Measurements from ENCODE around the gene PDGFD. TPM values are rescaled to one million over a fixed set of nuclear protein-coding genes. Genes with fewer than 3 reads are reported as not detected.

The PDGFD gene
- total RNA-seq, 4 donors from 2014 or later, result 4.4 to 7.2 (median 5.2) TPM

- H3K4me3 ChIP-seq, result no peak overlapping the region
- H3K27me3 ChIP-seq, result no peaks in the 10 kb centered on the region
- no peak overlapping the region for H3K27ac ChIP-seq
- H3K4me1 ChIP-seq, result no peaks in the 10 kb centered on the region
- whole genome bisulfite sequencing, result 45% methylated on average over 2 of the region's 2 CpGs
- no peaks in the 10 kb centered on the region for H3K36me3 ChIP-seq
- H3K9me3 ChIP-seq, result no peaks in the 10 kb centered on the region
- no peak for TF ChIP-seq POLR2AphosphoS5 (IDR thresholded peaks at IDR 0.05)
- TF ChIP-seq EP300 (IDR thresholded peaks at IDR 0.05), result no peak
- no peak for TF ChIP-seq CTCF (IDR thresholded peaks at IDR 0.05)
- TF ChIP-seq POLR2A (IDR thresholded peaks at IDR 0.05), result no peak
- DNase-seq (ENCODE audit: low spot score in 2 of 2), result no peak
Observed at GRCh38 chr11:104198576-104198975, 34.6 kb upstream of the PDGFD start.

GRCh38 chr11:104191124-104191523 lies 27.2 kb upstream of the PDGFD start:
- no peak overlapping the region for H3K4me3 ChIP-seq
- 85% methylated on average over 3 of the region's 3 CpGs for WGBS
- TF ChIP-seq EP300 (IDR thresholded peaks at IDR 0.05), result no peak
- no peak for TF ChIP-seq POLR2A (IDR thresholded peaks at IDR 0.05)
- no peak for TF ChIP-seq CTCF (IDR thresholded peaks at IDR 0.05)
- no peak for TF ChIP-seq POLR2AphosphoS5 (IDR thresholded peaks at IDR 0.05)

GRCh38 chr11:104183593-104183992 lies 19.6 kb upstream of the PDGFD start:
- TF ChIP-seq CTCF (IDR thresholded peaks at IDR 0.05), result no peak
- TF ChIP-seq POLR2A (IDR thresholded peaks at IDR 0.05), result no peak
- TF ChIP-seq POLR2AphosphoS5 (IDR thresholded peaks at IDR 0.05), result no peak
- TF ChIP-seq EP300 (IDR thresholded peaks at IDR 0.05), result no peak
- Histone ChIP-seq H3K4me3 (no peak overlapping the region), H3K27ac (no peak overlapping the region), H3K36me3 (no peaks in the 10 kb centered on the region), H3K4me1 (no peaks in the 10 kb centered on the region), H3K27me3 (no peaks in the 10 kb centered on the region), H3K9me3 (no peaks in the 10 kb centered on the region)
- DNase-seq (ENCODE audit: low spot score in 2 of 2), result no peak

More at GRCh38 chr11:104191124-104191523, 27.2 kb upstream of the PDGFD start:
- Histone ChIP-seq H3K27ac (no peak overlapping the region), H3K4me1 (no peaks in the 10 kb centered on the region), H3K36me3 (no peaks in the 10 kb centered on the region), H3K27me3 (no peaks in the 10 kb centered on the region), H3K9me3 (no peaks in the 10 kb centered on the region)
- no peak for DNase-seq (ENCODE audit: low spot score in 2 of 2)

GRCh38 chr11:104175769-104176168 lies 11.8 kb upstream of the PDGFD start:
- H3K27ac ChIP-seq, result no peak overlapping the region
- no peaks in the 10 kb centered on the region for H3K36me3 ChIP-seq
- no peaks in the 10 kb centered on the region for H3K4me1 ChIP-seq
- no peaks in the 10 kb centered on the region for H3K27me3 ChIP-seq
- no peak for TF ChIP-seq POLR2A (IDR thresholded peaks at IDR 0.05)
- no peak for TF ChIP-seq EP300 (IDR thresholded peaks at IDR 0.05)
- TF ChIP-seq POLR2AphosphoS5 (IDR thresholded peaks at IDR 0.05), result no peak
- no peak for TF ChIP-seq CTCF (IDR thresholded peaks at IDR 0.05)
- no peak overlapping the region for H3K4me3 ChIP-seq
- 94% methylated on average over 1 of the region's 1 CpG for WGBS
- no peaks in the 10 kb centered on the region for H3K9me3 ChIP-seq
- DNase-seq (ENCODE audit: low spot score in 2 of 2), result no peak

- H3K36me3 ChIP-seq, result no peaks in the 10 kb centered on the region
Observed at GRCh38 chr11:104169091-104169490, 5.1 kb upstream of the PDGFD start.

More at GRCh38 chr11:104169091-104169490, 5.1 kb upstream of the PDGFD start:
- H3K4me1 ChIP-seq, result no peaks in the 10 kb centered on the region
- no peak overlapping the region for H3K4me3 ChIP-seq
- H3K9me3 ChIP-seq, result no peaks in the 10 kb centered on the region
- H3K27me3 ChIP-seq, result no peaks in the 10 kb centered on the region
- H3K27ac ChIP-seq, result no peak overlapping the region
- no peak for DNase-seq (ENCODE audit: low spot score in 2 of 2)
- TF ChIP-seq CTCF (IDR thresholded peaks at IDR 0.05), result no peak
- TF ChIP-seq EP300 (IDR thresholded peaks at IDR 0.05), result no peak
- no peak for TF ChIP-seq POLR2AphosphoS5 (IDR thresholded peaks at IDR 0.05)
- TF ChIP-seq POLR2A (IDR thresholded peaks at IDR 0.05), result no peak
